ENCODE data around the gene TMEM240. TPM values are rescaled to one million over a fixed set of nuclear protein-coding genes. Genes with fewer than 3 reads are reported as not detected.

TMEM240 gene
- total RNA-seq, 1 donor from 2014 or later, result 0.31 TPM

- ATAC-seq (ENCODE audit: low read depth), result no peak
- TF ChIP-seq CTCF (IDR thresholded peaks at IDR 0.05), result no peak
- POLR2A ChIA-PET, result no interaction called here
- H3K9me3 Mint-ChIP-seq, result no peaks in the 10 kb centered on the region
- H3K4me1 Mint-ChIP-seq, result no peaks in the 10 kb centered on the region
- H3K27me3 Mint-ChIP-seq, result no peaks in the 10 kb centered on the region
- CTCF ChIA-PET, result no interaction called here
- peaks cover 9% of the 10 kb centered on the region for H3K36me3 Mint-ChIP-seq (ENCODE audit: low read depth)
- no peak for DNase-seq
- no peak overlapping the region for H3K27ac Mint-ChIP-seq
- intact Hi-C loops (cut with micrococcal nuclease), result no loop called here
- H3K4me3 Mint-ChIP-seq, result no peak overlapping the region
Measured at GRCh38 chr1:1547011-1547410, 6.6 kb upstream of the TMEM240 start.

- TF ChIP-seq CTCF (IDR thresholded peaks at IDR 0.05), result no peak
- ChIA-PET POLR2A (no interaction called here), CTCF (no interaction called here)
- Mint-ChIP-seq H3K4me1 (peaks cover 4% of the 10 kb centered on the region), H3K27me3 (no peaks in the 10 kb centered on the region), H3K9me3 (no peaks in the 10 kb centered on the region), H3K4me3 (no peak overlapping the region), H3K36me3 (ENCODE audit: low read depth) (peaks cover 15% of the 10 kb centered on the region), H3K27ac (no peak overlapping the region)
- ATAC-seq (ENCODE audit: low read depth), result no peak
- intact Hi-C loops (cut with micrococcal nuclease), result no loop called here
- no peak for DNase-seq
Measured at GRCh38 chr1:1545946-1546737, 5.7 kb upstream of the TMEM240 start.

- H3K4me1 Mint-ChIP-seq, result peaks cover 4% of the 10 kb centered on the region
- no peak for TF ChIP-seq CTCF (IDR thresholded peaks at IDR 0.05)
- ATAC-seq (ENCODE audit: low read depth) (no peak), DNase-seq (no peak)
- no peak overlapping the region for H3K27ac Mint-ChIP-seq
- no peaks in the 10 kb centered on the region for H3K27me3 Mint-ChIP-seq
- CTCF ChIA-PET, result no interaction called here
- H3K36me3 Mint-ChIP-seq (ENCODE audit: low read depth), result peaks cover 15% of the 10 kb centered on the region
- no peak overlapping the region for H3K4me3 Mint-ChIP-seq
- POLR2A ChIA-PET, result no interaction called here
- no peaks in the 10 kb centered on the region for H3K9me3 Mint-ChIP-seq
- intact Hi-C loops (cut with micrococcal nuclease), result no loop called here
Measured at GRCh38 chr1:1544544-1544943, 4.1 kb upstream of the TMEM240 start.

GRCh38 chr1:1543706-1544099 lies 3.3 kb upstream of the TMEM240 start:
- POLR2A ChIA-PET, result no interaction called here
- no peak for DNase-seq
- CTCF ChIA-PET, result no interaction called here
- H3K27ac Mint-ChIP-seq, result no peak overlapping the region
- intact Hi-C loops (cut with micrococcal nuclease), result no loop called here
- H3K9me3 Mint-ChIP-seq, result no peaks in the 10 kb centered on the region
- TF ChIP-seq CTCF (IDR thresholded peaks at IDR 0.05), result no peak
- ATAC-seq (ENCODE audit: low read depth), result no peak
- H3K4me1 Mint-ChIP-seq, result peaks cover 4% of the 10 kb centered on the region
- H3K36me3 Mint-ChIP-seq (ENCODE audit: low read depth), result peaks cover 15% of the 10 kb centered on the region
- no peak overlapping the region for H3K4me3 Mint-ChIP-seq
- H3K27me3 Mint-ChIP-seq, result peaks cover 2% of the 10 kb centered on the region

- Mint-ChIP-seq H3K4me3 (no peak overlapping the region), H3K9me3 (no peaks in the 10 kb centered on the region), H3K4me1 (peaks cover 4% of the 10 kb centered on the region), H3K27me3 (peaks cover 2% of the 10 kb centered on the region), H3K27ac (no peak overlapping the region), H3K36me3 (ENCODE audit: low read depth) (peaks cover 15% of the 10 kb centered on the region)
- intact Hi-C loops (cut with micrococcal nuclease), result no loop called here
- TF ChIP-seq CTCF (IDR thresholded peaks at IDR 0.05), result no peak
- DNase-seq (no peak), ATAC-seq (ENCODE audit: low read depth) (no peak)
- ChIA-PET POLR2A (no interaction called here), CTCF (no interaction called here)
Measured at GRCh38 chr1:1542766-1543705, 2.6 kb upstream of the TMEM240 start.

All from activated B cell treated with CpG ODN at 0.5 μM for 24 hours (primary cell).